ENCODE results near the gene SPATA13.

SPATA13 gene

GRCh38 chr13:24265453-24265852, 104.9 kb downstream of the SPATA13 start:
- ChIA-PET POLR2A (no interaction called here), CTCF (no interaction called here)
- TF ChIP-seq ZNF423 (tag by site-specific recombination; IDR thresholded peaks at IDR 0.05), result no peak
- TF ChIP-seq ZNF670 (tag by site-specific recombination; IDR thresholded peaks at IDR 0.05; ENCODE audit: low read depth), result no peak
- TF ChIP-seq ZBTB6 (tag by site-specific recombination; IDR thresholded peaks at IDR 0.05), result no peak
- no peak for TF ChIP-seq KLF7 (tag by site-specific recombination; IDR thresholded peaks at IDR 0.05; ENCODE audit: borderline replicate concordance)
- no peak for TF ChIP-seq ZNF366 (tag by site-specific recombination; conservative IDR thresholded peaks at IDR 0.05)
- no peak overlapping the region for H3K4me3 ChIP-seq (ENCODE audit: low read depth, low read length)
- H3K9me3 ChIP-seq (ENCODE audit: control insufficient read depth, insufficient read depth, low read depth, low read length), result no peaks in the 10 kb centered on the region
- H3K4me1 ChIP-seq (ENCODE audit: control insufficient read depth, insufficient read depth, low read length), result no peaks in the 10 kb centered on the region
- no peak overlapping the region for H3K27ac ChIP-seq (ENCODE audit: extremely low read depth, low read depth, low read length)
- no peaks in the 10 kb centered on the region for H3K36me3 ChIP-seq (ENCODE audit: control insufficient read depth in 2 of 2, insufficient read depth in 1 of 2, low read length in 2 of 2)

GRCh38 chr13:24267274-24267673, 106.8 kb downstream of the SPATA13 start:
- POLR2A ChIA-PET, result no interaction called here
- Histone ChIP-seq H3K4me3 (ENCODE audit: low read depth, low read length) (no peak overlapping the region), H3K27ac (ENCODE audit: extremely low read depth, low read depth, low read length) (no peak overlapping the region), H3K36me3 (ENCODE audit: control insufficient read depth in 2 of 2, insufficient read depth in 1 of 2, low read length in 2 of 2) (no peaks in the 10 kb centered on the region), H3K9me3 (ENCODE audit: control insufficient read depth, insufficient read depth, low read depth, low read length) (no peaks in the 10 kb centered on the region), H3K4me1 (ENCODE audit: control insufficient read depth, insufficient read depth, low read length) (peaks cover 7% of the 10 kb centered on the region; the same call in 1 of the 2 replicates)
- TF ChIP-seq YY2 (tag by site-specific recombination; IDR thresholded peaks at IDR 0.05) (no peak), ZNF280D (tag by site-specific recombination; IDR thresholded peaks at IDR 0.05) (no peak), ZNF140 (tag by site-specific recombination; IDR thresholded peaks at IDR 0.05) (no peak), ZNF501 (tag by site-specific recombination; IDR thresholded peaks at IDR 0.05) (no peak), ZNF19 (tag by site-specific recombination; IDR thresholded peaks at IDR 0.05; ENCODE audit: low read depth) (no peak), ZNF670 (tag by site-specific recombination; IDR thresholded peaks at IDR 0.05; ENCODE audit: low read depth) (no peak), ZBTB20 (tag by site-specific recombination; IDR thresholded peaks at IDR 0.05) (no peak), ZNF221 (tag by site-specific recombination; IDR thresholded peaks at IDR 0.05; ENCODE audit: borderline replicate concordance) (no peak), ZNF2 (tag by site-specific recombination; IDR thresholded peaks at IDR 0.05) (no peak), ZEB2 (tag by site-specific recombination; IDR thresholded peaks at IDR 0.05) (no peak), ZNF473 (tag by site-specific recombination; IDR thresholded peaks at IDR 0.05) (no peak), HOXA7 (CRISPR knock-in tag; IDR thresholded peaks at IDR 0.05; ENCODE audit: borderline replicate concordance) (no peak)
- CTCF ChIA-PET, result no interaction called here

- Histone ChIP-seq H3K9me3 (ENCODE audit: control insufficient read depth, insufficient read depth, low read depth, low read length) (no peaks in the 10 kb centered on the region), H3K4me1 (ENCODE audit: control insufficient read depth, insufficient read depth, low read length) (peaks cover 7% of the 10 kb centered on the region; the same call in 1 of the 2 replicates), H3K27ac (ENCODE audit: extremely low read depth, low read depth, low read length) (no peak overlapping the region), H3K36me3 (ENCODE audit: control insufficient read depth in 2 of 2, insufficient read depth in 1 of 2, low read length in 2 of 2) (no peaks in the 10 kb centered on the region), H3K4me3 (ENCODE audit: low read depth, low read length) (no peak overlapping the region)
- no peak for TF ChIP-seq ZIC2 (tag by site-specific recombination; IDR thresholded peaks at IDR 0.05)
- TF ChIP-seq GLI4 (tag by site-specific recombination; IDR thresholded peaks at IDR 0.05), result no peak
- no peak for TF ChIP-seq ZBTB6 (tag by site-specific recombination; IDR thresholded peaks at IDR 0.05)
- TF ChIP-seq ZNF202 (tag by site-specific recombination; IDR thresholded peaks at IDR 0.05; ENCODE audit: borderline replicate concordance), result no peak
- TF ChIP-seq HOXC10 (CRISPR knock-in tag; IDR thresholded peaks at IDR 0.05), result no peak
- peak; percentile 18; the same call in 1 of the 2 replicates for TF ChIP-seq ZBTB20 (tag by site-specific recombination; IDR thresholded peaks at IDR 0.05)
- POLR2A ChIA-PET, result no interaction called here
- CTCF ChIA-PET, result no interaction called here
Observed at GRCh38 chr13:24267801-24268200, 107.3 kb downstream of the SPATA13 start.

Measured in HEK293 (cell line).